Mesendoderm (in vitro differentiated cells): ENCODE measurements around the gene GVQW3. TPM values are rescaled to one million over a fixed set of nuclear protein-coding genes. Genes with fewer than 3 reads are reported as not detected.

Experiments
- DNase-seq: peaks from one replicate; pipeline ENCODE4 v3.0.0; 2013
- H2AK5ac ChIP-seq: 2 replicates; pipeline ENCODE4 v1.6.1; 2013; ENCODE audit warnings: low read length, inconsistent platforms
- H2BK120ac ChIP-seq: 2 replicates; pipeline ENCODE4 v1.6.1; 2013; ENCODE audit warnings: low read depth, mild to moderate bottlenecking, low read length, moderate library complexity, mixed read lengths
- H2BK15ac ChIP-seq: replicated peaks from 2 replicates; pipeline ENCODE4 v1.6.1; 2013; ENCODE audit warnings: low read depth, mild to moderate bottlenecking, moderate library complexity
- H2BK5ac ChIP-seq: 2 replicates; pipeline ENCODE4 v1.6.1; 2013; ENCODE audit warnings: low read length, inconsistent platforms
- H3K18ac ChIP-seq: 2 replicates; pipeline ENCODE4 v1.6.1; 2013; ENCODE audit warnings: mild to moderate bottlenecking, low read length, mixed read lengths
- H3K23ac ChIP-seq: one replicate; pipeline ENCODE4 v1.6.1; 2013; ENCODE audit warnings: low read length
- H3K27ac ChIP-seq: 2 replicates; pipeline ENCODE4 v1.5.1; 2013; ENCODE audit warnings: low read depth, mild to moderate bottlenecking, inconsistent platforms, low read length, moderate library complexity
- H3K27me3 ChIP-seq: 2 replicates; pipeline ENCODE4 v1.6.1; 2013; ENCODE audit warnings: low read length, control low read depth, mild to moderate bottlenecking, inconsistent platforms; ENCODE audit not compliant: insufficient read depth, poor library complexity
- H3K36me3 ChIP-seq: 2 replicates; pipeline ENCODE4 v1.6.1; 2013; ENCODE audit warnings: low read length, inconsistent platforms; ENCODE audit not compliant: control insufficient read depth, insufficient read depth
- H3K4ac ChIP-seq: one replicate; pipeline ENCODE4 v1.6.1; 2013; ENCODE audit warnings: low read depth, mild to moderate bottlenecking, low read length, moderate library complexity
- H3K4me1 ChIP-seq: 2 replicates; pipeline ENCODE4 v1.6.1; 2013; ENCODE audit warnings: low read depth, low read length, inconsistent platforms; ENCODE audit not compliant: control insufficient read depth
- H3K4me2 ChIP-seq: 2 replicates; pipeline ENCODE4 v1.6.1; 2013; ENCODE audit warnings: low read length
- H3K4me3 ChIP-seq: 2 replicates; pipeline ENCODE4 v1.5.1; 2013; ENCODE audit warnings: mild to moderate bottlenecking, low read length
- H3K56ac ChIP-seq: one replicate; pipeline ENCODE4 v1.6.1; 2013; ENCODE audit warnings: low read length
- H3K79me1 ChIP-seq: 2 replicates; pipeline ENCODE4 v1.6.1; 2013; ENCODE audit warnings: low read length, inconsistent platforms
- H3K79me2 ChIP-seq: 2 replicates; pipeline ENCODE4 v1.6.1; 2013; ENCODE audit warnings: mild to moderate bottlenecking, low read length; ENCODE audit not compliant: control insufficient read depth, insufficient read depth
- H3K9ac ChIP-seq: 2 replicates; pipeline ENCODE4 v1.6.1; 2013; ENCODE audit warnings: low read length, inconsistent platforms
- H4K5ac ChIP-seq: one replicate; pipeline ENCODE4 v1.6.1; 2013; ENCODE audit warnings: low read length
- H4K8ac ChIP-seq: one replicate; pipeline ENCODE4 v1.6.1; 2013; ENCODE audit warnings: low read depth, mild to moderate bottlenecking, control low read depth, low read length, moderate library complexity
- WGBS: extraction: QIAGEN DNeasy Blood & Tissue Kit; methylation state at CpG from one replicate; pipeline ENCODE4 v1.1.7; 2013; ENCODE audit warnings: low lambda C conversion rate, missing lambda C conversion rate; ENCODE audit not compliant: insufficient coverage; ENCODE audit errors: extremely low coverage; 5-methylcytosine and 5-hydroxymethylcytosine counted together
- small RNA-seq: library from polyadenylated mRNA; stranded (forward); fragments of <200 nt; extraction: miRNeasy Mini kit (QIAGEN cat#:217004); gene quantifications from one replicate; pipeline ENCODE3, GENCODE V24; 2013; ENCODE audit not compliant: insufficient read depth

GVQW3 gene

GRCh38 chr11:76453248-76453647, 72.1 kb downstream of the GVQW3 start:
- Histone ChIP-seq H3K18ac (peak overlapping the region; percentile 60), H3K27ac (no peak overlapping the region), H3K36me3 (no peaks in the 10 kb centered on the region), H2AK5ac (no peak overlapping the region), H3K56ac (no peak overlapping the region), H4K8ac (no peak overlapping the region), H2BK120ac (no peak overlapping the region), H3K4me2 (no peak overlapping the region), H3K23ac (no peak overlapping the region), H3K9ac (no peak overlapping the region), H3K4me3 (no peak overlapping the region), H3K4ac (no peak overlapping the region), H3K4me1 (peaks cover 8% of the 10 kb centered on the region), H3K27me3 (no peaks in the 10 kb centered on the region), H3K79me1 (peaks cover 2% of the 10 kb centered on the region), H2BK15ac (no peak overlapping the region), H3K79me2 (peaks cover 3% of the 10 kb centered on the region), H2BK5ac (no peak overlapping the region), H4K5ac (no peak overlapping the region)
- WGBS, result no CpG with 5 or more reads among the region's 6 CpGs
- no peak for DNase-seq

GRCh38 chr11:76455331-76455730, 74.2 kb downstream of the GVQW3 start:
- Histone ChIP-seq H3K79me1 (peaks cover 3% of the 10 kb centered on the region), H3K4me2 (no peak overlapping the region), H4K5ac (no peak overlapping the region), H3K36me3 (no peaks in the 10 kb centered on the region), H3K9ac (no peak overlapping the region), H3K56ac (no peak overlapping the region), H2BK120ac (no peak overlapping the region), H3K4ac (no peak overlapping the region), H3K27ac (peak overlapping the region; percentile 70), H3K4me1 (peaks cover 8% of the 10 kb centered on the region), H3K79me2 (peaks cover 1% of the 10 kb centered on the region), H2BK5ac (no peak overlapping the region), H2AK5ac (no peak overlapping the region), H3K4me3 (no peak overlapping the region), H3K27me3 (no peaks in the 10 kb centered on the region), H3K18ac (no peak overlapping the region), H2BK15ac (no peak overlapping the region), H4K8ac (no peak overlapping the region), H3K23ac (no peak overlapping the region)
- no CpG with 5 or more reads among the region's 2 CpGs for WGBS
- DNase-seq, result peak; percentile 99

GRCh38 chr11:76455931-76456330, 74.8 kb downstream of the GVQW3 start:
- peaks cover 8% of the 10 kb centered on the region for H3K4me1 ChIP-seq

GRCh38 chr11:76456571-76456970, 75.4 kb downstream of the GVQW3 start:
- Histone ChIP-seq H4K5ac (no peak overlapping the region), H3K27ac (no peak overlapping the region), H3K23ac (no peak overlapping the region), H3K4me2 (no peak overlapping the region), H2BK5ac (no peak overlapping the region), H2AK5ac (no peak overlapping the region), H2BK15ac (no peak overlapping the region), H3K36me3 (no peaks in the 10 kb centered on the region), H3K4ac (no peak overlapping the region), H3K27me3 (no peaks in the 10 kb centered on the region), H3K79me1 (peaks cover 3% of the 10 kb centered on the region), H3K9ac (no peak overlapping the region), H3K4me1 (peaks cover 8% of the 10 kb centered on the region), H2BK120ac (no peak overlapping the region), H4K8ac (no peak overlapping the region), H3K4me3 (no peak overlapping the region), H3K79me2 (peaks cover 1% of the 10 kb centered on the region), H3K18ac (no peak overlapping the region), H3K56ac (no peak overlapping the region)
- peak; percentile 53 for DNase-seq
- WGBS, result no CpG with 5 or more reads among the region's 2 CpGs

More at GRCh38 chr11:76455931-76456330, 74.8 kb downstream of the GVQW3 start:
- Histone ChIP-seq H2BK120ac (peak overlapping the region; percentile 73), H2BK5ac (no peak overlapping the region), H3K27ac (peak overlapping the region; percentile 70), H2BK15ac (no peak overlapping the region), H3K18ac (peak overlapping the region; percentile 92), H3K4me3 (no peak overlapping the region), H3K27me3 (no peaks in the 10 kb centered on the region), H4K5ac (no peak overlapping the region), H3K56ac (no peak overlapping the region), H3K9ac (no peak overlapping the region), H3K79me2 (peaks cover 1% of the 10 kb centered on the region), H3K4ac (peak overlapping the region; percentile 36), H3K23ac (no peak overlapping the region), H3K4me2 (no peak overlapping the region), H2AK5ac (no peak overlapping the region), H3K36me3 (no peaks in the 10 kb centered on the region), H3K79me1 (peaks cover 3% of the 10 kb centered on the region), H4K8ac (peak overlapping the region; percentile 76)
- no peak for DNase-seq

Small RNA genes lying within 50 kb of the gene (small RNA-seq; reads per million reads assigned to genes)
- gene RF00019, result not detected
